WTC11 (cell line): ENCODE data around the gene TYSND1. TPM values are rescaled to one million over a fixed set of nuclear protein-coding genes. Genes with fewer than 3 reads are reported as not detected.

Experiments
- AR ChIP-seq: fragments of 250-450 bp; sonication (Bioruptor Pico); IDR thresholded peaks from 2 replicates; pipeline ENCODE4 v1.9.0; 2021; ENCODE audit warnings: mild to moderate bottlenecking
- ATF3 ChIP-seq: sonication (generic); formaldehyde crosslinking; conservative IDR thresholded peaks from 2 replicates; pipeline ENCODE4 v1.8.1; 2022; ENCODE audit warnings: mild to moderate bottlenecking, missing genetic modification reagents
- CDX4 ChIP-seq: fragments of 250-450 bp; sonication (Bioruptor Pico); IDR thresholded peaks from 2 replicates; pipeline ENCODE4 v1.9.0; 2021; ENCODE audit warnings: moderate library complexity, mild to moderate bottlenecking, inconsistent platforms, borderline replicate concordance
- E2F1 ChIP-seq: sonication (generic); formaldehyde crosslinking; IDR thresholded peaks from 2 replicates; pipeline ENCODE4 v1.8.0; 2022; ENCODE audit warnings: mild to moderate bottlenecking, missing genetic modification reagents
- E2F4 ChIP-seq: sonication (generic); formaldehyde crosslinking; IDR thresholded peaks from 2 replicates; pipeline ENCODE4 v1.8.1; 2022; ENCODE audit warnings: low read depth, mild to moderate bottlenecking, moderate library complexity, missing genetic modification reagents, borderline replicate concordance
- ELF4 ChIP-seq: sonication (generic); formaldehyde crosslinking; IDR thresholded peaks from 2 replicates; pipeline ENCODE4 v1.8.1; 2022; ENCODE audit warnings: low read depth, mild to moderate bottlenecking, moderate library complexity, missing genetic modification reagents
- ESRRA ChIP-seq: sonication (generic); formaldehyde crosslinking; IDR thresholded peaks from 2 replicates; pipeline ENCODE4 v1.8.1; 2022; ENCODE audit warnings: mild to moderate bottlenecking, missing genetic modification reagents, borderline replicate concordance
- JUN ChIP-seq: sonication (generic); formaldehyde crosslinking; IDR thresholded peaks from 2 replicates; pipeline ENCODE4 v1.8.0; 2023; ENCODE audit warnings: mild to moderate bottlenecking, missing genetic modification reagents
- MLX ChIP-seq: sonication (generic); formaldehyde crosslinking; IDR thresholded peaks from 2 replicates; pipeline ENCODE4 v1.8.1; 2023; ENCODE audit warnings: mild to moderate bottlenecking, missing genetic modification reagents, moderate library complexity
- NR1H2 ChIP-seq: sonication (generic); formaldehyde crosslinking; IDR thresholded peaks from 2 replicates; pipeline ENCODE4 v1.9.0; 2021; ENCODE audit warnings: mild to moderate bottlenecking, moderate library complexity, missing genetic modification reagents
- NR2C2 ChIP-seq: sonication (generic); formaldehyde crosslinking; IDR thresholded peaks from 2 replicates; pipeline ENCODE4 v1.8.0; 2022; ENCODE audit warnings: mild to moderate bottlenecking, missing genetic modification reagents
- RELA ChIP-seq: sonication (generic); formaldehyde crosslinking; IDR thresholded peaks from 2 replicates; pipeline ENCODE4 v1.8.1; 2022; ENCODE audit warnings: missing genetic modification reagents, mild to moderate bottlenecking, borderline replicate concordance
- RORB ChIP-seq: fragments of 250-450 bp; sonication (Bioruptor Pico); IDR thresholded peaks from 2 replicates; pipeline ENCODE4 v1.9.0; 2021; ENCODE audit warnings: mild to moderate bottlenecking
- TP53 ChIP-seq: sonication (generic); formaldehyde crosslinking; IDR thresholded peaks from 2 replicates; pipeline ENCODE4 v1.8.1; 2023; ENCODE audit warnings: mild to moderate bottlenecking, missing genetic modification reagents
- ZMAT4 ChIP-seq: fragments of 250-450 bp; sonication (Bioruptor Pico); IDR thresholded peaks from 2 replicates; pipeline ENCODE4 v1.9.0; 2021; ENCODE audit warnings: mild to moderate bottlenecking
- ZNF138 ChIP-seq: sonication (generic); formaldehyde crosslinking; conservative IDR thresholded peaks from 2 replicates; pipeline ENCODE4 v1.8.1; 2022; ENCODE audit warnings: mild to moderate bottlenecking, moderate library complexity, missing genetic modification reagents
- ZNF263 ChIP-seq: sonication (generic); formaldehyde crosslinking; IDR thresholded peaks from 2 replicates; pipeline ENCODE4 v1.8.1; 2022; ENCODE audit warnings: low read depth, mild to moderate bottlenecking, moderate library complexity, missing genetic modification reagents
- ZNF423 ChIP-seq: fragments of 250-450 bp; sonication (Bioruptor Pico); IDR thresholded peaks from 2 replicates; pipeline ENCODE4 v2.1.2; 2022; ENCODE audit warnings: mild to moderate bottlenecking, moderate library complexity
- ZNF425 ChIP-seq: fragments of 250-450 bp; sonication (Bioruptor Pico); conservative IDR thresholded peaks from 2 replicates; pipeline ENCODE4 v1.9.0; 2021; ENCODE audit warnings: mild to moderate bottlenecking
- ZNF512 ChIP-seq: sonication (generic); formaldehyde crosslinking; IDR thresholded peaks from 2 replicates; pipeline ENCODE4 v1.8.1; 2022; ENCODE audit warnings: missing genetic modification reagents, borderline replicate concordance
- ZNF532 ChIP-seq: fragments of 250-450 bp; sonication (Bioruptor Pico); IDR thresholded peaks from 2 replicates; pipeline ENCODE4 v1.9.0; 2021; ENCODE audit warnings: mild to moderate bottlenecking, borderline replicate concordance
- total RNA-seq: library from RNA; stranded (reverse); gene quantifications from 3 replicates; pipeline ENCODE4 v1.2.3, GENCODE V29; 2021

Gene TYSND1
- total RNA-seq, 1 experiment from 2014 or later: 18.9 TPM

- TF ChIP-seq CDX4 (CRISPR knock-in tag) (no peak), TP53 (CRISPR knock-in tag) (no peak; the same call in 1 of the 2 replicates), RORB (CRISPR knock-in tag) (no peak), ELF4 (CRISPR knock-in tag) (0 out of 2 replicates have a peak, but pooled peaks have one; percentile 57), ZNF425 (no peak), MLX (0 out of 2 replicates have a peak, but pooled peaks have one; percentile 49), E2F4 (no peak; the same call in 1 of the 2 replicates), AR (CRISPR knock-in tag) (no peak), ZNF138 (CRISPR knock-in tag) (peak; percentile 72), ZNF532 (CRISPR knock-in tag) (no peak), ZNF423 (CRISPR knock-in tag) (no peak; the same call in 1 of the 2 replicates), JUN (peak; percentile 66), NR1H2 (no peak), ESRRA (CRISPR knock-in tag) (no peak; the same call in 1 of the 2 replicates), RELA (CRISPR knock-in tag) (no peak), E2F1 (CRISPR knock-in tag) (peak; percentile 61; the same call in 1 of the 2 replicates), ZNF512 (CRISPR knock-in tag) (no peak), NR2C2 (CRISPR knock-in tag) (no peak), ZNF263 (CRISPR knock-in tag) (no peak), ATF3 (no peak), ZMAT4 (CRISPR knock-in tag) (no peak)
Observed at GRCh38 chr10:70145666-70146488, 623 bp downstream of the TYSND1 start (continued).
